GM12865 (cell line): ENCODE results near the gene CPVL.

Experiments
- DNase-seq: peaks from one replicate; pipeline ENCODE4 v3.0.0; 2010; ENCODE audit warnings: low read depth
- H3K4me3 ChIP-seq: 2 replicates; pipeline ENCODE4 v1.5.1; 2011; ENCODE audit warnings: mild to moderate bottlenecking, low read depth, low read length, control low read depth
- CTCF ChIP-seq: IDR thresholded peaks from 2 replicates; pipeline ENCODE4 v1.5.1; 2011; ENCODE audit warnings: low read length, control low read depth, low read depth, inconsistent platforms; ENCODE audit not compliant: insufficient read depth; ENCODE audit errors: missing control alignments

The CPVL gene

GRCh38 chr7:29158795-29159423 lies 12.6 kb upstream of the CPVL start:
- no peak for TF ChIP-seq CTCF
- no peak overlapping the region for H3K4me3 ChIP-seq
- DNase-seq = no peak

GRCh38 chr7:29156907-29157452 lies 10.6 kb upstream of the CPVL start:
- no peak for DNase-seq
- no peak for TF ChIP-seq CTCF
- H3K4me3 ChIP-seq = no peak overlapping the region

DNA sequence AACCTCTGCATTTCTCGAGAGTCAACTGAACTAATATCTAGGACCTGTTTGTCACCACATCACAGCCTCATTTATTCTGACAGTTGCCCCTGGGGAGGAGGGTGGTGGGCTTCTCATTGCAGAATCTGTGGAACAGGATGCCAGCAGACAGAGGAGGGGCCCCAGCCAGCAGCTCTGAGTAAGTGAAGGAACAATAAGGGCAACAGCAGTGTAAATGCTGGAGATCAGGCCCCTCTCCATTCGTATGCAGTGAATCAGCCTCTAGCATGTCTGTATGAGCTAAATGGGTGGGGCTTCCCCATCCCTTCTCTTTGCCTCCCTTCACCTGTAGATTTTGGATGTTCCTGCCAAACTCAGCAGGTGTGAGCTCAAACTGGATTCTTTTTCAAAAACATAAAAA lies 7.7 kb upstream of the CPVL start:
- H3K4me3 ChIP-seq = no peak overlapping the region
- DNase-seq = no peak
- no peak for TF ChIP-seq CTCF

- no peak for TF ChIP-seq CTCF
- no peak for DNase-seq
- no peak overlapping the region for H3K4me3 ChIP-seq
Measured at GRCh38 chr7:29150856-29151255, 4.5 kb upstream of the CPVL start.

DNA sequence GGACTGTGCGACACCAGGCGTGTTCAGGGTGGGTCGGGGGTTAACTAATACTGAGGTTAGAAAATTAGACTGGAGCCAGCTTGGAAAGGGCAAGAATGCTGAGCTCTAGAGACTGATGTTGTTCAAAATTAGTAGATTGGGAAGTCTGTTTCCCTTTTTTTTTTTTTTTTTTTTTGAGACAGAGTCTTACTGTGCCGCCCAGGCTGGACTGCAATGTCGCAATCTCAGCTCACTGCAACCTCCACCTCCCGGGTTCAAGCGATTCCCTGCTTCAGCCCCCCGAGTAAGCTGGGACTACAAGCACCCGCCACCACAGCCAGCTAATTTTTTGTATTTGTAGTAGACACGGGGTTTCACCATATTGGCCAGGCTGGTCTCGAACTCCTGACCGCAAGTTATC lies 2.7 kb upstream of the CPVL start:
- DNase-seq = no peak

GRCh38 chr7:29147821-29148220 lies 1.5 kb upstream of the CPVL start:
- TF ChIP-seq CTCF = no peak
- no peak overlapping the region for H3K4me3 ChIP-seq
- no peak for DNase-seq

More for the DNA sequence above, 2.7 kb upstream of the CPVL start:
- no peak for TF ChIP-seq CTCF
- no peak overlapping the region for H3K4me3 ChIP-seq
